GM12801 (cell line): ENCODE data around the gene PLIN5.

ENCODE experiments used
- TF ChIP-seq, protein P1 (sequence below): IDR thresholded peaks from one replicate; pipeline ENCODE4 v1.5.1; 2011; ENCODE audit warnings: control low read depth; ENCODE audit not compliant: insufficient read length; ENCODE audit errors: extremely low read depth

Gene PLIN5

GRCh38 chr19:4537953-4538600, 3.1 kb upstream of the PLIN5 start:
- TF ChIP-seq, protein P1, sequence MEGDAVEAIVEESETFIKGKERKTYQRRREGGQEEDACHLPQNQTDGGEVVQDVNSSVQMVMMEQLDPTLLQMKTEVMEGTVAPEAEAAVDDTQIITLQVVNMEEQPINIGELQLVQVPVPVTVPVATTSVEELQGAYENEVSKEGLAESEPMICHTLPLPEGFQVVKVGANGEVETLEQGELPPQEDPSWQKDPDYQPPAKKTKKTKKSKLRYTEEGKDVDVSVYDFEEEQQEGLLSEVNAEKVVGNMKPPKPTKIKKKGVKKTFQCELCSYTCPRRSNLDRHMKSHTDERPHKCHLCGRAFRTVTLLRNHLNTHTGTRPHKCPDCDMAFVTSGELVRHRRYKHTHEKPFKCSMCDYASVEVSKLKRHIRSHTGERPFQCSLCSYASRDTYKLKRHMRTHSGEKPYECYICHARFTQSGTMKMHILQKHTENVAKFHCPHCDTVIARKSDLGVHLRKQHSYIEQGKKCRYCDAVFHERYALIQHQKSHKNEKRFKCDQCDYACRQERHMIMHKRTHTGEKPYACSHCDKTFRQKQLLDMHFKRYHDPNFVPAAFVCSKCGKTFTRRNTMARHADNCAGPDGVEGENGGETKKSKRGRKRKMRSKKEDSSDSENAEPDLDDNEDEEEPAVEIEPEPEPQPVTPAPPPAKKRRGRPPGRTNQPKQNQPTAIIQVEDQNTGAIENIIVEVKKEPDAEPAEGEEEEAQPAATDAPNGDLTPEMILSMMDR = no peak

DNA sequence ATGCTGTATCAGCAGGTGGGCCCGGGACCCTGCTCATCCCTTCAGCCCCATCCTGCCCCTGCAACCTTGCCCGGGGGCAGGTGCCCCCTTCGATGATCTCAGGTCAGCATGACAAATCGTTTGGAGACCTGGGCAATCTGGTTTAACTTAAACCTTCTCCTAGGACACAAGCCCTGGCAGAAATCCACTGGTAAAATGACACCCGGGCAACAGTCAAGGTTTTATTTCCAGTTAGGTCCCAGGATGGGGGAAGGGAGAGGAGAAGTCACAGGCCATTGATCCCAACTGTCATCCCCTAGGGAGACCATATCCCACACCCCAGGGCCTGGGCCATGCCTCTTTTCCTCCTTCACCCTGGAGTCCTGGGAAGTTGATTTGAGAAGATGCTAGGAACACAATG, 1.8 kb upstream of the PLIN5 start:
- TF ChIP-seq, protein P1 = no peak

DNA sequence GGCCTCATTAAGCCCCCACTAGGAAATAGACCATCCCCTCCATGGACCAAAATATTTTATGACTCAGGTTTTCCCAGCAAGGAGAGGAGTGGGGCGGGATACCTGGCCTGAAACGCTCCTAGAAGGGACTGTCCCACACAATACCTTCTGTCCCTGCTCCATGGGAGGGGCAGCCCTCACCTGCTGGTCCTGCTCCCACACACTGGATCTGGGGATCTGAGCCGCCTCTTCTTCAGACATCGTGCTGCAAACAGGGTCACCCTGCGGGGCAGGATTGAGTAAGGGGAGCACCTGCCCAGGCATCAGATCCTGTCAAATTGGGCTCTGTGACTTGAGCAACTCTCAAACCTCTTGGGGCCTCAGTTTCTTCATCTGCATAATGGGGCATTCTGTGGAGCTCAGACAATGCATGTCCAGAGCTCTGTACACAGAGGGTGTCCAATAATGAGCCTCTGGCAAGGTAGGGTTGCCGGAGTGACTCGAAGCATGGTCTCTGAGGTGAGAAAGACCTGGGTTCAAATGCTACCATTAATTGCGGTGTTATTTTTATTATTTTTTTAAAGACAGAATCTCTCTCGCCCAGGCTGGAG, 1.1 kb downstream of the PLIN5 start:
- TF ChIP-seq, protein P1 = no peak

GRCh38 chr19:4533334-4533733, 1.7 kb downstream of the PLIN5 start:
- TF ChIP-seq, protein P1 = no peak

GRCh38 chr19:4531562-4532165, 3.4 kb downstream of the PLIN5 start:
- TF ChIP-seq, protein P1 = no peak

DNA sequence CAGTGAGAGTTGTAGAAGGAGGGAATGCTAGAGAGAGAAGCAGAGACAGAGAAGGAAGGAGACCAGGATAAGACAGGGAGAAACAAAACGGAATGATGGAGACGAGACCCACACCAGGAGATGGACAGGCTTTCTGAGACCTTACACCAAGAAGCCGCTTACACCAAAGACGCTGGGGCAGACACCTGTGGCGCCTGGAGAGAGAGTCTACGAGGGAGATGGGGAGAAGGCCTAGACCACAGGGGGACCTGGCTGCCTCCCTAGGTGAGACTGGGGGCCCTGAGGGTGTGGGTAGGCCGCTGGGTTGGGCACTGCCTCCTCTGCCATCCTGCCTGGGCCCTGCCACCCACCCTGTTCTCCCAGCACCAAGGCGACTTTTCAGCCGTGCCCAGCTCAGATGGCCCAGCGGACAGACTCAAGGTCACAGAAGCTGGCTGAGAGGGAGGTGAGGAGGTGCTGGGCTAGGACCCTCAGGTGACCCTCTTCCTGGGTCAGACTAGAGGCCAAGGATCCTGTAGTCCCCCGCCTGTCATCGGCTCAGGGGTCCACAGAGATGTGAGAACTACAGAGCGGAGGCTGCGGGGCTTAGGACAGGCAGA, 5.0 kb downstream of the PLIN5 start:
- TF ChIP-seq, protein P1 = no peak

- TF ChIP-seq, protein P1 = no peak
Observed at GRCh38 chr19:4528843-4529242, 6.2 kb downstream of the PLIN5 start.
